Ascending aorta (tissue), 2 donors: ENCODE data around the gene USP31. TPM values are rescaled to one million over a fixed set of nuclear protein-coding genes. Genes with fewer than 3 reads are reported as not detected.

Experiments
- DNase-seq, 2 donors: peaks; one replicate each; pipeline ENCODE4 v3.0.0-alpha.2; 2019; ENCODE audit warnings: low spot score in 2 of 2
- H3K27ac ChIP-seq, 2 donors: fragments of 200-600 bp; sonication (generic); one replicate each; pipeline ENCODE4 v1.5.1; 2016 to 2017; ENCODE audit warnings: mild to moderate bottlenecking in 1 of 2
- H3K27me3 ChIP-seq: fragments of 200-600 bp; sonication (generic); one replicate; pipeline ENCODE4 v1.5.1; 2017
- H3K36me3 ChIP-seq, 2 donors: fragments of 200-600 bp; sonication (generic); one replicate each; pipeline ENCODE4 v1.5.1; 2016
- H3K4me1 ChIP-seq, 2 donors: fragments of 200-600 bp; sonication (generic); one replicate each; pipeline ENCODE4 v1.5.1; 2016 to 2017; ENCODE audit warnings: mild to moderate bottlenecking in 1 of 2
- H3K4me3 ChIP-seq, 2 donors: fragments of 200-600 bp; sonication (generic); one replicate each; pipeline ENCODE4 v1.5.1; 2016 to 2017; ENCODE audit warnings: mild to moderate bottlenecking in 1 of 2
- H3K9me3 ChIP-seq, 2 donors: fragments of 200-600 bp; sonication (generic); one replicate each; pipeline ENCODE4 v1.5.1; 2016
- CTCF ChIP-seq, 3 experiments: fragments of 200-600 bp in 2 of 3; fragments of 450-650 bp in 1 of 3; sonication (generic) in 2 of 3; IDR thresholded peaks; one replicate each; pipeline ENCODE4 v1.5.1; 2016 to 2019; ENCODE audit warnings: antibody characterized with exemption in 3 of 3, mild to moderate bottlenecking in 1 of 3, moderate library complexity in 1 of 3
- intact Hi-C: fragments of 100-400 bp; cut with DNase I; formaldehyde crosslinking; loops from one replicate; pipeline ENCODE4 v1.15.1; 2023
- total RNA-seq: library from RNA; depleted of rRNA; stranded (reverse); fragments of >200 nt; gene quantifications from one replicate; pipeline ENCODE4 v1.1.0, GENCODE V29; 2016

Gene USP31
- total RNA-seq, 1 donor from 2014 or later, result 6.2 TPM

GRCh38 chr16:23092801-23093117, 56.5 kb downstream of the USP31 start:
- H3K4me3 ChIP-seq, result no peak overlapping the region
- H3K27ac ChIP-seq, result no peak overlapping the region
- no peaks in the 10 kb centered on the region for H3K9me3 ChIP-seq
- intact Hi-C loops, result no loop called here
- H3K36me3 ChIP-seq, result peaks cover 3 to 26% of the 10 kb centered on the region in 2 donors
- DNase-seq, result no peak
- H3K4me1 ChIP-seq, result no peaks in the 10 kb centered on the region
- H3K27me3 ChIP-seq, result no peaks in the 10 kb centered on the region
- TF ChIP-seq CTCF (IDR thresholded peaks at IDR 0.05), result no peak

GRCh38 chr16:23092072-23092800, 57.0 kb downstream of the USP31 start:
- TF ChIP-seq CTCF (IDR thresholded peaks at IDR 0.05), result no peak
- Histone ChIP-seq H3K4me1 (no peaks in the 10 kb centered on the region), H3K9me3 (no peaks in the 10 kb centered on the region), H3K27ac (no peak overlapping the region), H3K27me3 (no peaks in the 10 kb centered on the region), H3K4me3 (no peak overlapping the region), H3K36me3 (peaks cover 3 to 26% of the 10 kb centered on the region in 2 donors)
- intact Hi-C loops, result no loop called here
- no peak for DNase-seq

- peaks cover 9 to 32% of the 10 kb centered on the region in 2 donors for H3K36me3 ChIP-seq
- H3K4me3 ChIP-seq, result no peak overlapping the region
- no peaks in the 10 kb centered on the region for H3K9me3 ChIP-seq
- intact Hi-C loops, result no loop called here
- DNase-seq, result no peak
- no peak overlapping the region for H3K27ac ChIP-seq
- H3K4me1 ChIP-seq, result no peaks in the 10 kb centered on the region
- H3K27me3 ChIP-seq, result no peaks in the 10 kb centered on the region
- TF ChIP-seq CTCF (IDR thresholded peaks at IDR 0.05), result no peak
These were observed 60.1 kb downstream of the USP31 start for GRCh38 chr16:23089111-23089510.

- H3K36me3 ChIP-seq, result peaks cover 9 to 28% of the 10 kb centered on the region in 2 donors
- intact Hi-C loops, result no loop called here
- H3K27ac ChIP-seq, result no peak overlapping the region
- H3K27me3 ChIP-seq, result no peaks in the 10 kb centered on the region
- H3K4me1 ChIP-seq, result no peaks in the 10 kb centered on the region
- no peak overlapping the region for H3K4me3 ChIP-seq
- DNase-seq, result no peak
- no peaks in the 10 kb centered on the region for H3K9me3 ChIP-seq
- TF ChIP-seq CTCF (IDR thresholded peaks at IDR 0.05), result no peak
These were observed 61.2 kb downstream of the USP31 start for GRCh38 chr16:23088018-23088417.

- no peak overlapping the region for H3K4me3 ChIP-seq
- H3K36me3 ChIP-seq, result peaks cover 16 to 43% of the 10 kb centered on the region in 2 donors
- H3K27me3 ChIP-seq, result no peaks in the 10 kb centered on the region
- H3K4me1 ChIP-seq, result no peaks in the 10 kb centered on the region
- no peak overlapping the region for H3K27ac ChIP-seq
- H3K9me3 ChIP-seq, result no peaks in the 10 kb centered on the region
- TF ChIP-seq CTCF (IDR thresholded peaks at IDR 0.05), result no peak
- intact Hi-C loops, result no loop called here
- no peak for DNase-seq
These were observed 63.3 kb downstream of the USP31 start for GRCh38 chr16:23085949-23086348.
